Measurements from ENCODE around the gene CAMK1D.

- TF ChIP-seq POLR2A (IDR thresholded peaks at IDR 0.05) (no peak), CTCF (IDR thresholded peaks at IDR 0.05) (no peak)
Observed at GRCh38 chr10:12535656-12536055, 186.3 kb downstream of the CAMK1D start.

Measured in heart left ventricle (tissue), 13 donors.